Smooth muscle cell (in vitro differentiated cells): ENCODE results near the gene OR10P1. TPM values are rescaled to one million over a fixed set of nuclear protein-coding genes. Genes with fewer than 3 reads are reported as not detected.
"Not testable (repeated sequence)": the region's sequence is repeated elsewhere in the genome, so short reads cannot be mapped to it uniquely, and the experiment has no call there.

Experiments
- DNase-seq: peaks from one replicate; lab custom pipeline; 2025; ENCODE audit not compliant: unreplicated experiment; lab: John Stamatoyannopoulos, UW
- H2AFZ ChIP-seq: fragments of 200-600 bp; sonication (generic); 2 replicates; pipeline ENCODE4 v1.6.0; 2016; ENCODE audit warnings: antibody characterized with exemption, low read depth, mild to moderate bottlenecking
- H3F3A ChIP-seq: fragments of 200-600 bp; sonication (generic); 2 replicates; pipeline ENCODE4 v1.6.0; 2017; ENCODE audit warnings: antibody characterized with exemption, low read depth
- H3K27ac ChIP-seq: fragments of 200-600 bp; sonication (generic); 2 replicates; pipeline ENCODE4 v1.5.1; 2016; ENCODE audit warnings: low read depth, mild to moderate bottlenecking
- H3K27me3 ChIP-seq: fragments of 200-600 bp; sonication (generic); 2 replicates; pipeline ENCODE4 v1.6.1; 2016; ENCODE audit warnings: low read depth, mild to moderate bottlenecking
- H3K36me3 ChIP-seq: fragments of 200-600 bp; sonication (generic); 2 replicates; pipeline ENCODE4 v1.5.1; 2016; ENCODE audit warnings: low read depth
- H3K4me1 ChIP-seq: fragments of 200-600 bp; sonication (generic); 2 replicates; pipeline ENCODE4 v1.5.1; 2016; ENCODE audit warnings: low read depth
- H3K4me2 ChIP-seq: fragments of 200-600 bp; sonication (generic); 2 replicates; pipeline ENCODE4 v1.6.0; 2016; ENCODE audit warnings: mild to moderate bottlenecking
- H3K4me3 ChIP-seq: fragments of 200-600 bp; sonication (generic); 2 replicates; pipeline ENCODE4 v1.5.1; 2016; ENCODE audit warnings: mild to moderate bottlenecking
- H3K79me2 ChIP-seq: fragments of 200-600 bp; sonication (generic); 2 replicates; pipeline ENCODE4 v1.6.0; 2016; ENCODE audit warnings: low read depth, mild to moderate bottlenecking
- H3K9ac ChIP-seq: fragments of 200-600 bp; sonication (generic); 2 replicates; pipeline ENCODE4 v1.6.0; 2016; ENCODE audit warnings: low read depth
- H3K9me3 ChIP-seq: fragments of 200-600 bp; sonication (generic); replicated peaks from 2 replicates; pipeline ENCODE4 v1.5.1; 2016; ENCODE audit warnings: low read depth
- H4K20me1 ChIP-seq: fragments of 200-600 bp; sonication (generic); 2 replicates; pipeline ENCODE4 v1.6.0; 2016; ENCODE audit warnings: low read depth
- CTCF ChIP-seq: fragments of 200-600 bp; sonication (generic); IDR thresholded peaks from 2 replicates; pipeline ENCODE4 v1.5.1; 2017; ENCODE audit warnings: borderline replicate concordance, mild to moderate bottlenecking, antibody characterized with exemption; ENCODE audit not compliant: insufficient read depth, poor library complexity, severe bottlenecking
- WGBS: methylation state at CpG from one replicate; pipeline ENCODE4 v1.1.7; 2016; ENCODE audit warnings: low lambda C conversion rate; 5-methylcytosine and 5-hydroxymethylcytosine counted together
- polyA plus RNA-seq: library from polyadenylated mRNA; unstranded; fragments of >200 nt; fragmentation: Nextera tagmentation; extraction: Ambion mirVana; gene quantifications from 2 replicates; pipeline ENCODE4 v1.2.1, GENCODE V29; 2016
- total RNA-seq: library from RNA; depleted of rRNA; stranded (reverse); fragments of >200 nt; gene quantifications from 2 replicates; pipeline ENCODE4 v1.2.3, GENCODE V29; 2014

The OR10P1 gene
- total RNA-seq = not detected in 2 replicates
- polyA plus RNA-seq = not detected in 2 replicates

GRCh38 chr12:55636853-55637252 is at the start of gene OR10P1:
Gene OR10P1, plus strand, starts transcription at chr12:55636892. Its CDS starts 0 bp downstream, at chr12:55636892.
- no peaks in the 10 kb centered on the region for H3K36me3 ChIP-seq
- no peak within 1 kb of the TSS for H3K27ac ChIP-seq
- H3K4me2 ChIP-seq = no peak within 1 kb of the TSS
- H3K27me3 ChIP-seq = peaks cover 12% of the 10 kb centered on the region
- no peak within 1 kb of the TSS for H3K4me3 ChIP-seq
- H2AFZ ChIP-seq = no peak within 1 kb of the TSS
- no peak for TF ChIP-seq CTCF
- H3K4me1 ChIP-seq = no peaks in the 10 kb centered on the region
- H3F3A ChIP-seq = no peaks in the 10 kb centered on the region
- H4K20me1 ChIP-seq = no peaks in the 10 kb centered on the region
- H3K9me3 ChIP-seq = no peaks in the 10 kb centered on the region
- WGBS = 89% methylated on average over 6 of the region's 6 CpGs
- H3K79me2 ChIP-seq = no peaks in the 10 kb centered on the region
- no peak within 1 kb of the TSS for H3K9ac ChIP-seq
- no peak for DNase-seq

- H4K20me1 ChIP-seq, H2AFZ ChIP-seq, H3K9me3 ChIP-seq, H3K4me1 ChIP-seq, H3K27me3 ChIP-seq, H3K79me2 ChIP-seq, H3F3A ChIP-seq, H3K4me3 ChIP-seq, H3K27ac ChIP-seq, H3K9ac ChIP-seq, DNase-seq, H3K4me2 ChIP-seq, H3K36me3 ChIP-seq: not testable (repeated sequence)
- 68% methylated on average over 12 of the region's 12 CpGs for WGBS
Observed at GRCh38 chr12:55590152-55590551, 46.5 kb upstream of the OR10P1 start.

- Histone ChIP-seq H3K4me1 (no peaks in the 10 kb centered on the region), H3K36me3 (no peaks in the 10 kb centered on the region), H3K27me3 (no peaks in the 10 kb centered on the region), H3K79me2 (no peaks in the 10 kb centered on the region), H3K27ac (no peak overlapping the region), H2AFZ (no peak overlapping the region), H3K9me3 (no peaks in the 10 kb centered on the region), H4K20me1 (no peaks in the 10 kb centered on the region), H3K4me3 (no peak overlapping the region), H3F3A (no peaks in the 10 kb centered on the region), H3K4me2 (no peak overlapping the region), H3K9ac (no peak overlapping the region)
- 80% methylated on average over 8 of the region's 8 CpGs for WGBS
- no peak for TF ChIP-seq CTCF
- DNase-seq = no peak
Observed at GRCh38 chr12:55607821-55608594, 28.7 kb upstream of the OR10P1 start.

- DNase-seq = no peak
- Histone ChIP-seq H3K27ac (no peak overlapping the region), H4K20me1 (no peaks in the 10 kb centered on the region), H3K79me2 (no peaks in the 10 kb centered on the region), H3K4me1 (no peaks in the 10 kb centered on the region), H3F3A (no peaks in the 10 kb centered on the region), H2AFZ (no peak overlapping the region), H3K4me2 (no peak overlapping the region), H3K9ac (no peak overlapping the region), H3K4me3 (no peak overlapping the region), H3K27me3 (no peaks in the 10 kb centered on the region), H3K36me3 (no peaks in the 10 kb centered on the region), H3K9me3 (no peaks in the 10 kb centered on the region)
- TF ChIP-seq CTCF = no peak
- WGBS = 86% methylated on average over 1 of the region's 1 CpG
Observed at GRCh38 chr12:55610598-55610997, 26.1 kb upstream of the OR10P1 start.
